MG63 (cell line): ENCODE data around the gene GMPS. TPM values are rescaled to one million over a fixed set of nuclear protein-coding genes. Genes with fewer than 3 reads are reported as not detected.
"Not testable (repeated sequence)": the region's sequence is repeated elsewhere in the genome, so short reads cannot be mapped to it uniquely, and the experiment has no call there.

ENCODE experiments used
- DNase-seq: peaks from one replicate; pipeline ENCODE4 v3.0.0-alpha.2; 2020
- H3K27me3 ChIP-seq: fragments of 250-450 bp; sonication (Bioruptor Pico); 2 replicates; pipeline ENCODE4 v1.5.1; 2020; ENCODE audit warnings: mild to moderate bottlenecking, moderate library complexity
- H3K36me3 ChIP-seq: fragments of 250-450 bp; sonication (Bioruptor Pico); 2 replicates; pipeline ENCODE4 v1.5.1; 2020; ENCODE audit warnings: mild to moderate bottlenecking, moderate library complexity
- H3K4me3 ChIP-seq: fragments of 250-450 bp; sonication (Bioruptor Pico); 2 replicates; pipeline ENCODE4 v1.5.1; 2020; ENCODE audit warnings: mild to moderate bottlenecking, moderate library complexity
- H3K9me3 ChIP-seq: fragments of 250-450 bp; sonication (Bioruptor Pico); 2 replicates; pipeline ENCODE4 v1.5.1; 2020; ENCODE audit warnings: mild to moderate bottlenecking, moderate library complexity
- total RNA-seq: library from RNA; depleted of rRNA; stranded (reverse); fragments of >200 nt; shearing (Covaris generic); gene quantifications from 2 replicates; pipeline ENCODE4 v1.2.3, GENCODE V29; 2014; ENCODE audit warnings: low replicate concordance

GMPS gene
- total RNA-seq, 1 experiment from 2014 or later: 56.7 TPM

- no peaks in the 10 kb centered on the region for H3K27me3 ChIP-seq
- DNase-seq: no peak
- H3K9me3 ChIP-seq: peaks cover 7% of the 10 kb centered on the region; the same call in 1 of the 2 replicates
Measured at GRCh38 chr3:155957412-155957880, 87.0 kb downstream of the GMPS start.

DNA sequence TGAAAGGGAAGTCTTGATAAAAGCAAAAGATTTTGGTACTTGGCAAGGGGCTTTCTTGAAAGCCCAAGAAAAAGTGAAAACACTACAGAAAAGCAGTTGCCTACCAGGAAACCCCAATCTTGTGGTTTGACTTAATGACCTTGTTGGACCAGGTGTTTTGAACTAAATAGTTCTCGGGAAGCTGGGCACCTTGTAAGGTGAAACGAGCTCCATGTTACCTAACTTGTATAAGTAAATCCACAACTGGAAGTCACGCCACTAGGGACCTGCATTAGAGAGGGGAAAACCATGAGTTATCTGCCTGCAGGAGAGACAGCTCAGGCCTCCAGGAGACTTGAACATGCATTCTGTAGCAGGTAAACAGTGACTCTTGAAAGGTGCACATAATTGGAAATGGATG lies 88.2 kb downstream of the GMPS start:
- no peaks in the 10 kb centered on the region for H3K9me3 ChIP-seq
- H3K36me3 ChIP-seq: peaks cover 9% of the 10 kb centered on the region
- no peak for DNase-seq
- no peaks in the 10 kb centered on the region for H3K27me3 ChIP-seq
- H3K4me3 ChIP-seq: no peak overlapping the region

More at GRCh38 chr3:155957412-155957880, 87.0 kb downstream of the GMPS start:
- Histone ChIP-seq H3K36me3 (peaks cover 9% of the 10 kb centered on the region), H3K4me3 (no peak overlapping the region)

DNA sequence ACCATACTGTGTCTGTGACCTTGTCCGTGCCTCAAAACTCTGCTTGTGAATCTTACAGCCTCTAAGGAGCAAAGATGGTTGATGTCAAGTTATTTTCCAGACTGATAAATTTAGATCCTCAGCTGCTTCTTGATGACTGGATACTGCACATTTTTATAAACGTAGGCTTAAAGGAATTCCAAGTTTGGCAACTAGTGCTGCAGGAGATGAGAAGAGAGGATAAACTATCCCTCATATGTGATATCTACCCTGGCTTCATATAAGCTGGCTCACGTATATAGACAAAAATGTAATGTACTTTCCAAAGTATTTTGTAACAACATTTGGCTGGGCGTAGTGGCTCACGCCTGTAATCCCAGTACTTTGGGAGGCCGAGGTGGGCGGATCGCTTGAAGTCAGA lies 89.6 kb downstream of the GMPS start:
- Histone ChIP-seq H3K27me3 (no peaks in the 10 kb centered on the region), H3K36me3 (peaks cover 9% of the 10 kb centered on the region), H3K4me3 (no peak overlapping the region), H3K9me3 (no peaks in the 10 kb centered on the region)
- DNase-seq: peak; percentile 47

- not testable (repeated sequence) for H3K9me3 ChIP-seq, H3K4me3 ChIP-seq, H3K36me3 ChIP-seq, H3K27me3 ChIP-seq, DNase-seq
Measured at GRCh38 chr3:155961044-155961443, 90.6 kb downstream of the GMPS start.

DNA sequence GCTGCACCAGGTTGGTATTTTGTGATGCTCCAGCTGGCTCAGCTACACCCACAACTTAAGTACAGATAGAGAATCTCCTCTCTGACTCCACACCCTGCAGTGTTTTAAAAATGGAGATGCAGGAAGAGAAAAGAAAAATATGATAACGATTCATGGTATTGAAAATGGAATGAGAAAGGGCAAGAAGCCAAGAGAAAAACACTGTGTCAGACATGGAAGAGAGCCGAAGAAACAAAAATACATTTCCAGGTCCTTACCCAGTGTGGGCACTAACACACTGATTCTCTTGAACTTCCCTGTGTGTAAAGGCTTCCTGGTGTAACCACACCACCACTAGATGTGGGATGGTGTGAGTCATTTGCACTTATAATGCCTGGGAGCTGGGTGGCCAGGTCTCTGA lies 93.1 kb downstream of the GMPS start:
- Histone ChIP-seq H3K27me3 (no peaks in the 10 kb centered on the region), H3K4me3 (no peak overlapping the region)
- DNase-seq: no peak

GRCh38 chr3:155970398-155970797 lies 99.9 kb downstream of the GMPS start:
- Histone ChIP-seq H3K9me3 (no peaks in the 10 kb centered on the region), H3K27me3 (no peaks in the 10 kb centered on the region), H3K36me3 (no peaks in the 10 kb centered on the region), H3K4me3 (no peak overlapping the region)
- DNase-seq: no peak

More for the DNA sequence above, 93.1 kb downstream of the GMPS start:
- peaks cover 3% of the 10 kb centered on the region for H3K36me3 ChIP-seq
- H3K9me3 ChIP-seq: no peaks in the 10 kb centered on the region

GRCh38 chr3:155972885-155973584 lies 102.6 kb downstream of the GMPS start:
- H3K27me3 ChIP-seq: no peaks in the 10 kb centered on the region
- no peak overlapping the region for H3K4me3 ChIP-seq
- H3K9me3 ChIP-seq: no peaks in the 10 kb centered on the region
- H3K36me3 ChIP-seq: no peaks in the 10 kb centered on the region
- DNase-seq: no peak

DNA sequence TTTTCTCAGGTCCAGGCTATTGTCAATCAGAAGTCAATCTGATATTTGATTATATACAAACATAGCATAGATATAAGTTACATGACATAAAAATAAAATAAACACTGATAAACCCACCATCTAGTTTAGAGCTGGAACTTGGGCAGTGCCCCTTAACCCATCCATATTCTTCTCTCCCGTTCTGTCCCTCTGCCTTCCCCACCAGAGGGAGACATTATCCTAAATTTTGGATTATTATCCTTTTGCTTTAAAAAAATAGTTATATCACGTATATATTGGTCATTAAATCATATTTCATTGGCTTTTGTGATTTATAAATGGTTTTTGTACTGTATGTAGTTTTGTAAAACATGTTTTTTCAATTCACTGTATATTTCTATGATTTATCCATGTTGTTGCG lies 107.9 kb downstream of the GMPS start:
- no peaks in the 10 kb centered on the region for H3K36me3 ChIP-seq
- no peaks in the 10 kb centered on the region for H3K9me3 ChIP-seq
- no peak overlapping the region for H3K4me3 ChIP-seq
- no peaks in the 10 kb centered on the region for H3K27me3 ChIP-seq
- no peak for DNase-seq

DNA sequence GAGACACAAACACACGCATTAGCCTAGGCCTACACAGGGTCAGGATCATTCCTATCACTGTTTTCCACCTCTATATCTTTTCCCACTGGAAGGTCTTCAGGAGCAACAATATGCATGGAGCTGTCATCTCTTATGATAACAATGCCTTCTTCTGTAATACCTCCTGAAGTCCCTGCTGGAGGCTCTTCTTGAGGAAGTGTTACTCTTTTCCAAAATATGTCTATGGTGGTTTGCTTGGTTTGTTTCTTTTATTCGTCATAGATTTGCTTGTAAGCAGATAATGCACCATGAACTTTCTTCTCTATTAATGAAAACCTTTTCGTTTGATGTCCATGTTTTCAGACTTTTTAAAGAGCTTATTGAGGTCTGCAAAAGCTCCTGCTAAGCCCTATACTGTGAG lies 109.3 kb downstream of the GMPS start:
- H3K27me3 ChIP-seq: no peaks in the 10 kb centered on the region
- H3K9me3 ChIP-seq: no peaks in the 10 kb centered on the region
- no peak overlapping the region for H3K4me3 ChIP-seq
- DNase-seq: no peak
- H3K36me3 ChIP-seq: no peaks in the 10 kb centered on the region

DNA sequence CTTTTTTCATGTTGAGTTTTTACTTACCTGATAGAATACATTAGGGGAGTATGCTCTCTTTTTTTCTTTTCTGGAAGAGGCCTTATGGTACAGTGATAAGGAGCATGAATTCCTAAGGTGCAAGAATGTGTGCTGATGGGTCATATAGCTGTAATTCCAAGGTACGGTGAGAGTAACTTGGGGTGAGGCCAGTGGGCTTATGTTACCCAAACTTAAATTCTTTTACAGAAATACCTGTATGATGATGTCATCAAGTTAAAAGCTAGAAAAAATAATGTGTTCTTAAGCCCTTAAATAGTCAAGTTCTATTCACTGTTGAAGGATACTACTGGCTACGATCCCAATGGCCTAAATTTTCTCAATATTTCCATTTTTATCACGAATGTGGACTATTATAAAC lies 111.2 kb downstream of the GMPS start:
- no peak overlapping the region for H3K4me3 ChIP-seq
- no peaks in the 10 kb centered on the region for H3K27me3 ChIP-seq
- no peaks in the 10 kb centered on the region for H3K9me3 ChIP-seq
- H3K36me3 ChIP-seq: no peaks in the 10 kb centered on the region
- DNase-seq: no peak

GRCh38 chr3:155983834-155984474 lies 113.5 kb downstream of the GMPS start:
- Histone ChIP-seq H3K36me3 (no peaks in the 10 kb centered on the region), H3K9me3 (no peaks in the 10 kb centered on the region), H3K4me3 (no peak overlapping the region), H3K27me3 (no peaks in the 10 kb centered on the region)
- DNase-seq: no peak

DNA sequence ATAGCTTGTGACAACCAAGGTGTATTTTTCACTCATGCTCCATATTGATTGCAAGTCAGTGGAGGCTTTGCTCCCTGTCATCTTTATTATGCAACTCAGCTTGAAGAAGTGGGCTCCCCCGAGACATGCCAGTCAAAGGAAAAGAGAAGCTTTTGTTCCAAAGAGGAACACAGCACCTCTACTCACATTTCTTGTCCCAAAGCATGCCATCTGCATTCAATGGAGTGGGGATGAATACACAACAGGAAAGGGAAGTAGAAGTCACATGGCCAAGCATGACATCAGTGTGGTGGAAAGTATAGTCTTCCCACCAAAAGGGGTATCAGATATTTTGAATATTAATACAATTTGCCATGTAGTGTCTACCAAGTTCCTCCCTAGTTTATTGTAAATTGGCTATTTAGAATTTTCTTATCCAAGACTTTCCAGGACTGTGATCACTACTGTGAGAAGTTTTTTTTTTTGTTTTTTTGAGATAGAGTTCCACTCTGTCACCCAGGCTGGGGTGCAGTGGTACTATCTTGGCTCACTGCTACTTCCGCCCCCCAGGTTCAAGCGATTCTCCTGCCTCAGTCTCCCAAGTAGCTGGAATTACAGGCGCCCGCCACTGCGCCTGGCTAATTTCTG lies 114.5 kb downstream of the GMPS start:
- H3K4me3 ChIP-seq: no peak overlapping the region
- H3K27me3 ChIP-seq: no peaks in the 10 kb centered on the region
- no peaks in the 10 kb centered on the region for H3K9me3 ChIP-seq
- H3K36me3 ChIP-seq: no peaks in the 10 kb centered on the region
- no peak for DNase-seq

DNA sequence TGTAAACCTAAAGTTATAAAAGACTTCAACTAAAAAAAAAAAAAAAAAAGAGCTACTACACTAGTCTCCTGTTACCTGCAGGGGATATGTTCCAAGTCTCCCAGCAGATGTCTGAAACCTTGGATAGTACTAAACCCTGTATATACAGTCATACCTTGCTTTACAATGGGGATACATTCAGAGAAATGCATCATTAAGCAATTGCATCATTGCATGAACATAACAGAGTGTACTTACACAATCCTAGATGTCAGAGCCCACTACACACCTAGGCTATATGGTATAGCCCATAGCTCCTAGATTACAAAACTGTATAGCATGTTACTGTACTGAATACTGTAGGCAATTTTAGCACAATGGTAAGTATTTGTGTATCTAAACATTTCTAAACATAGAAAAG lies 119.1 kb downstream of the GMPS start:
- H3K36me3 ChIP-seq: no peaks in the 10 kb centered on the region
- DNase-seq: no peak

GRCh38 chr3:155991212-155991611 lies 120.8 kb downstream of the GMPS start:
- DNase-seq: no peak
- Histone ChIP-seq H3K36me3 (no peaks in the 10 kb centered on the region), H3K27me3 (no peaks in the 10 kb centered on the region), H3K9me3 (no peaks in the 10 kb centered on the region), H3K4me3 (no peak overlapping the region)

More for the DNA sequence above, 119.1 kb downstream of the GMPS start:
- Histone ChIP-seq H3K4me3 (no peak overlapping the region), H3K9me3 (no peaks in the 10 kb centered on the region), H3K27me3 (no peaks in the 10 kb centered on the region)

DNA sequence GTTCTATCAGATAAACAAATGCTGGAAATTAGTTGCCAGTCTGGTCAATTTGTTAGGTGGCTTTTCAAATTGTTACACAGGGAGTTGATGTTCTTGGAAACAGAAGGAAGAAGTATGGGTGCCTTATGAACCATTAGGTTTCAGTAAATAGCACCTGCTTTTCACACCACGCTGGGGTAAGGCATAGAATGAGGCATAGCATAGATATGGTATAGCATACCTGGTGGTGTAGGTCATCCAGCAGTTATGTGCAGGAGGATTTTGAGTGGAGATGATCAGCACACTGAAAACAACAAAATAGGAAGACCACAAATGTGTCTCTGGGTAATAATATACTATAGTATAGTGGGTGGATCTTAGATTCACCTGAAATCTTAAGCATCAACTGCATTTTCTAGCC lies 121.4 kb downstream of the GMPS start:
- no peaks in the 10 kb centered on the region for H3K9me3 ChIP-seq
- no peak overlapping the region for H3K4me3 ChIP-seq
- H3K36me3 ChIP-seq: no peaks in the 10 kb centered on the region
- DNase-seq: no peak
- no peaks in the 10 kb centered on the region for H3K27me3 ChIP-seq
